Activated effector memory CD4-positive, alpha-beta T cell treated with anti-CD3 and anti-CD28 coated beads, Interleukin-2, amount 50 U/mL, for 16 hours (primary cell): ENCODE data around the gene TICRR.
"Not testable (repeated sequence)": the region's sequence is repeated elsewhere in the genome, so short reads cannot be mapped to it uniquely, and the experiment has no call there.

Experiments used
- DNase-seq: peaks from one replicate; pipeline ENCODE4 v3.0.0-alpha.2; 2020

TICRR gene

GRCh38 chr15:89575146-89575655, at the start of gene TICRR:
Gene TICRR (plus strand): TSS chr15:89575469. CDS start chr15:89575587, 118 bp downstream.
- DNase-seq: peak; percentile 97

DNA sequence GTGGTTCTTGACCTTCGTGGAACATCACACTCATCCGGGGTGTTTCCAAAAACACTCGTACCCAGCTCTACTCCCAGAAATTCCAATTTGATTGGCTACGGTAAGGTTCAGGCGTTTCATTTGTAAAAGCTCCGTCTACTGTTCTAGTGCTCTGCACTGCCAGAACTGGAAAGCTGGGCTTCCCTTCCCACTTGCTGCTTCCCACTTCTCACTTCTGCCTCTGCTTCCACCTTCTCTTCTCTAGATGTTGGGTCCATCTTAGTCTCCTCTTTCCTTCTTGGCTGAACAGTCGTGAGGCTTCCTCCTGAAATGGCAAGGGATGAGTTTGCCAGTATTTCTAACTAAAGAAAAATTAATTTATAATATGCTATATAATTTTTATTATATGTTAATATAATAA, 49.1 kb upstream of the TICRR start:
- no peak for DNase-seq

- no peak for DNase-seq
These were observed 48.4 kb upstream of the TICRR start for GRCh38 chr15:89526601-89527441.

GRCh38 chr15:89528757-89529352, 46.4 kb upstream of the TICRR start:
- DNase-seq: no peak

DNA sequence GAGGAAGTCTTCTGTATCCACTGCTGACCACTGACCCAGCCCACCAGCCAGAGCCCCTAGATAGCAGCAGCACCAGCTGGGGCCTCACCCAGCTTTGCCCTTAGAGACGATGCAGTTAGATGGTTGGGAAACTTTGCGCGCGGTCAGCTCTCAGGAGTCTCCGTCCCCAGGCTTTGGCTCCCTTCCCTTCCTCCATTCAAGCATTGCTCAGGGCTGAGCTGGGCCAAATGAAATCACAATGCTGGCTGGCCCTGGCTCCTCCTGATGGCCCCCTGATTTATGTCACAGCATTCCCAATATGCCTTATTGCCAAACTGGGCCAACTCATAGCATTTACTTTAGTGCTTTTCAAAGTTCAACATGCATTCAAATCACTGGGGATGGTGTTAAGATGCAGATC, 44.3 kb upstream of the TICRR start:
- DNase-seq: no peak

DNA sequence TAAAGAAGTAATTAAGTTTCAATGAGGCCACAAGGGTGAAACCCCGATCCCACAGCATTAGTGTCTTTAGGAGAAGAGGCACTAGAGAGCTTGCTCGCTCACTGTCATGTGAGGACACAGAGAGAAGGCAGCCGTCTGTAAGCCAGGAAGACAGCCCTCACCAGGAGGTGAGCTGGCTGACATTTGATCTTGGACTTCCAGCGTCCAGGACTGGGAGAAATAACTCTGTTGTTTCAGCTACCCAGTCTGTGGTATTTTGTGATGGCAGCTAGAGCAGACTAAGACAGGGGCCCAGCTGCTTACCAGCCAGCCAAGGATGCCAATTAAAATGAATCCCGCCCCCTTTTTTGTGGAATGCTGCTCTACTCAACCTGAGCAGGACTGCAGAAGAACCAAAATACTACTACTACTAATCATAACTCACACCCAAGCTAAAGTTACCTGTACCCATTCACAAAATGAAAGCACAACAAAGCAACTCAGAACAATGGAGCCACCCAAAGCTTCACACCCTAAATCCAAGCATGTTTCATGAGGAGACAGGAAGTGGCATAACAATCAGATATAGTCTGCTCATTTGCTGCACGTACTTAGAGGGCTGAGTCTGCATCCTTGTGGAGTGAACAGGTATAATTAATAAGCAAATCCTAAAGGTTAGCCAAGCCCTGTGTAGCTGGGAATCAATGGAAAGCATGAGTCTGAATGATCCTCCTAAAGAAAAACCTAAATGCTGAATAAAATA, 43.3 kb upstream of the TICRR start:
- no peak for DNase-seq

DNA sequence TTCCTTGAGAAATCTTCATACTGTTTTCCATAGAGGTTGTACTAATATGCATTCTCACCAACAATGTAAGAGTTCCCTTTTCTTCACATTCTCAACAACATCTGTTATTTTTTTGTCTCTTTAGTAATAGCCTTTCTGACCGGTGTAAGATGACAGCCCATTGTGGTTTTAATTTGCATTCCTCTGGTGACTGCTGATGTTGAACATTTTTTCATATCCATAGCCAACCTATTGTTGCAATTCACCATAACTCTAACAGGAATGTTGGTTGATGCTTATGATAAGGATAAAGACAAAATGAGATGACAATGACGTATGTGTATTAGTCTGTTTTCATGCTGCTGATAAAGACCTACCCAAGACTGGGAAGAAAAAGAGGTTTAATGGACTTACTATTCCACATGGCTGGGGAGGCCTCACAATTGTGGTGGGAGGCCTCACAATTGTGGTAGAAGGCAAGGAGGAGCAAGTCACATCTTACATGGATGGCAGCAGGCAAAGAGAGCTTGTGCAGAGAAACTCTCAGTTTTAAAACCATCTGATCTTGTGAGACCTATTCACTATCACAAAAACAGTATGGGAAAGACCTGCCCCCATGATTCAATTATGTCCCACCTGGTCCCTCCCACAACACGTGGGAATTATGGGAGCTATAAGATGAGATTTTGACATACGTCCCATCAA, 41.3 kb upstream of the TICRR start:
- DNase-seq: no peak

DNA sequence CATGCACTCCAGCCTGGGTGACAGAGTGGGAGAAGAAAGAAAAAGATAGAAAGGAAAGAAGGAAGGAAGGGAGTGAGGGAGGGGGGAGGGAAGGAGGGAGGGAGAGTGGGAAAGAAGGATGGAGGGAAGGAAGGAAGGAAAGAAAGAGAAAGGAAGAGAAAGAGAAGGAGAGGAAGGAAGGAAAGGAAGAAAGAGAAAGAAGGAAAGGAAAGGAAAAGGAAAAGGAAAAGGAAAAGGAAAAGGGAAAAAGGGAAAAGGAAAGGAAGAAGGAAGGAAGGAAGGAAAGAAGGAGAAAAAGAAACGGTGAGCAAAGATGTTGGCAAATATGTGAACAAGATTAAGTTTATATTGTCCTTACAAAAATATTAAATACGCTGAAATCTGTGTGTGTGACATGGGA, 36.2 kb upstream of the TICRR start:
- no peak for DNase-seq

- DNase-seq: no peak
These were observed 32.9 kb upstream of the TICRR start for GRCh38 chr15:89542369-89542768.

GRCh38 chr15:89543389-89543788, 31.9 kb upstream of the TICRR start:
- DNase-seq: no peak

DNA sequence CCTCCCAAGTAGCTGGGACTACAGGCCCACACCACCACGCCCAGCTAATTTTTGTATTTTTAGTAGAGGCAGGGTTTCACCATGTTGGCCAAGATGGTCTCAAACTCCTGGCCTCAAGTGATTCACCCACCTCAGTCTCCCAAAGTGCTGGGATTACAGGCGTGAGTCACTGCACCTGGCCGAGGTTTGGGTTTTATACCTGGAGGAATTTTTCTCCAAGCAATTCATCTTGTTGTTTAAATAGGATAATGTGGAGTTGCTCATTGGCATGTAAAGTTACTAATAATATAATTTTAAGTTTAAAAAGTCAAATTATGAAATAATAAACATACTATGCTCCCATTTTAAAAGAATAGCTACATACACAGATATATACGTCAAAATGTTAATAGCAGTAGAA, 26.1 kb upstream of the TICRR start:
- DNase-seq: not testable (repeated sequence)

DNA sequence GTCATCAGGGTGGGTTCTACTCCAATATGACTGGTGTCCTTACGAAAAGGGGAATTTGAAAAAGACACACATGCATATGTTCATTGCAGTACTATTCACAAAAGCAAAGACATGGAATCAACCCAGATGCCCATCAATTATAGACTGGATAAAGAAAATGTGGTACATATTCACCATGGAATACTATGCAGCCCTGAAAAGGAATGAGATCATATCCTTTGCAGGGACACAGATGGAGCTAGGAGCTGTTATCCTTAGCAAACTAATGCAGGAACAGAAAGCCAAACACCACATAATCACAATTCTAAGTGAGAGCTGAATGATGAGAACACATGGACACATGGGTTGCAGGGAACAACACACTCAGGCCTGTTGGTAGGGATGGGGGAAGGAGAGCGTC, 24.8 kb upstream of the TICRR start:
- DNase-seq: no peak

DNA sequence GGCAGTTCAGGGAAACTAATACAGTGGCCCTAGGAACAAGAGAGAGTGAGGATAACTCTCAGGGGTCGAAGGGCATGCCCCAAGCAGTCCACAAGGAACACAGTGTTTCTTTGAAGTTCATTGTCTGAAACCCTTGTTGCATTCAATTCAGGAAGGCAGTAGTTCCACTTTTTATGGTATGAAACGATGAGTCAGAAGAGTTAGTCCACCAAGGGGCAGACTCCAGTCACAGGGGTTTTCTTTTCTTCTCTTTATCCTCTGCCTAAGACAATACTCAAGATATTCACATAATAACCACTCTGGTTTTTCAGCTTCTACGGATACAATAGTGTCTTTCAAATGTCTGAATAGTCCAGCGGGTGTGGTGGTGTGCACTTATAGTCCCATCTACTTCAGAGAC, 23.7 kb upstream of the TICRR start:
- no peak for DNase-seq

GRCh38 chr15:89553632-89554031, 21.6 kb upstream of the TICRR start:
- DNase-seq: no peak

DNA sequence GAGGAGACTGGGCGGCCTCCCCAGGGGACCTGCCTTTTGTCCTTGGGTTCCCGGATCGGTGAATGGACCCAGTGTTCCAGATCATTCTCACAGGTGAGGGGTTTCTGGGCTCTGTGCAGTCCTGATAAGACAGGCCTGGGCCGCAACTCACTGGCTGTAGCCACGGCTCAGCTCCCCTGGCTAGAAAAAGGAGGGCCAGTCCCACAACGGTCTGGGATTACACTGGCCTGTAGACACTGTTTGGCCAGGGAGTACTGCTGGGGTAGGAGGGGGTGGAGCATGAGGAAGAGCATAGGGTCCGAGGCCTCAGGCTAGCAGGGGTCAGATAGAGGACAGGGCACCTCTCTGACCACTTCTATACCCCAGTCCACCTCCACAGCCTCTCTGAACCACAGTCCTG, 21.0 kb upstream of the TICRR start:
- DNase-seq: no peak

GRCh38 chr15:89555768-89556167, 19.5 kb upstream of the TICRR start:
- no peak for DNase-seq

DNA sequence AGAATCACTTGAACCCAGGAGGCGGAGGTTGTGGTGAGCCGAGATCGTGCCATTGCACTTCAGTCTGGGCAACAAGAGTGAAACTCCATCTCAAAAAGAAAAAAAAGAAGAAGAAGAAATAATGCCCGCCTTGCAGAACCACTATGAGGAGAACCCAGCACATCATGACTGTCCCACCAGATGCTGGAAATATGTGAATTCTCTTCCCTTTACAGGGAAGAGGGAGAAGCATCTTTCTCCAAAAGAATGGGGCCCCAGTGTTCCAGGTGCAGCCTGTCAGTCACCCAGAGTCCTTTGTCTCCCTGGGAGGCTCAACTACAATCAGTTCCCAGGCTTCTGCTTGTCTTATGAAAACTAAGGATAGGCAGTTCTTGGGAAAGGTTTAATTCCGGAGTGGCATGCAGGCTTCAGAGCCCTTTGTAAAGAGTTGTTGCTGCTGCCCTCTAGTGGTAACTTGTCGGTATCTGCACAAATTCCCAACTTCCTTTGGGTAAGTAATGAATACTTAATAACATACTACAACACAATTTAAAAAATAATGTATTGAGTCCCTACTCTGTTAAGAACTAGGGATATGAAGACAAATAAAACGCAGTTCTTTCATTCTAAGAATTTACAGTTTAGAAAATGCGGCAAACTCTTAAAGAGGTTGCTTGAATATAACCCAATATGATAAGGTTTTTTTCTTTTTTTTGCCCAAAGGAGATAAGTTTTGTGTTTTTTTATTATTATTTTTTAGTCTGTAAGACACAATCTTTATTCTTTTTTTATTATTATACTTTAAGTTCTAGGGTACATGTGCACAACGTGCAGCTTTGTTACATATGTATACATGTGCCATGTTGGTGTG, 18.6 kb upstream of the TICRR start:
- DNase-seq: peak; percentile 69

DNA sequence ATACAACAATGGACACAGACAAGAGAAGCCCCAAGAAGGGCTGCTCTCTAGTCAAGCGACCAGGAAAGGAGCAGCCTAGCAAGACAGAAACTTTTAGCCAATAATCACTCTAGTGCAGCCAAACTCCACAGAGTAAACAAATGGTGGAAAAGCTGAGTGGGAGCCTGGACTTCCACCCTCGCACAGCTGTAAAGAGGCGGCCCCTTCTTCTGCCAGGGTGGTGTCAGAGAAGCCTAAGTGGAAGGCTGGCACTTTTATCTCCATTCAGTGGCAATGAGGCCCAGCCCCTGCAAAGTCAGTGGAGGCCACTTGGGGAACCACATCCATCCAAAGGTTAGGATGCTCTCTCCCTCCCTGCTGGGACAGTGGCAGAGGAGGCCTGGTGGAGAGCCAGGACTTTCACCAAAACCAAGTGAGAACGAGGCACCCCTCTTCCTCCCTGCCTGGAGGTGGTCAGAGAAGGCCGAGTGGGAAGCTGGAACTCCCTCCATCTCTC, 15.5 kb upstream of the TICRR start:
- no peak for DNase-seq

DNA sequence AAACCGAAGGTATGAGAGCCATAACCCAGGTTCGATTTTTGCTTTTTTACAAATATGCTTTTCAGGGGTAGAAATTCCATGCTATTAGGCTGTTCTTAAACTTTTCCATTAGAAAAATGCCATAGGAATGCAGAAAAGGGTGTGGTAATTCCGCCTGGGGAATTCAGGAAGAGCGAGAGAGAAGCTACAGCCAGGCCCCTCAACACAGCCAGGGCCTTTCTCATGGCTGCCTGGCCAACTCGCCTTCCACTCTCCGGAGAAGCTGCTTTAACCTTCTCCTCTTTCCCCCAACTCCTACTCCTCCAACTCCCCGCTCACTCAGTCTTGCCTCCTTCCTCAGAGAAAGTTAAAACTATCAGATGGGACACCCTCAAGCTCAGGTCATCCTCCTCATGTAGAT, 9.1 kb upstream of the TICRR start:
- no peak for DNase-seq

GRCh38 chr15:89566621-89567294, 8.5 kb upstream of the TICRR start:
- DNase-seq: no peak

DNA sequence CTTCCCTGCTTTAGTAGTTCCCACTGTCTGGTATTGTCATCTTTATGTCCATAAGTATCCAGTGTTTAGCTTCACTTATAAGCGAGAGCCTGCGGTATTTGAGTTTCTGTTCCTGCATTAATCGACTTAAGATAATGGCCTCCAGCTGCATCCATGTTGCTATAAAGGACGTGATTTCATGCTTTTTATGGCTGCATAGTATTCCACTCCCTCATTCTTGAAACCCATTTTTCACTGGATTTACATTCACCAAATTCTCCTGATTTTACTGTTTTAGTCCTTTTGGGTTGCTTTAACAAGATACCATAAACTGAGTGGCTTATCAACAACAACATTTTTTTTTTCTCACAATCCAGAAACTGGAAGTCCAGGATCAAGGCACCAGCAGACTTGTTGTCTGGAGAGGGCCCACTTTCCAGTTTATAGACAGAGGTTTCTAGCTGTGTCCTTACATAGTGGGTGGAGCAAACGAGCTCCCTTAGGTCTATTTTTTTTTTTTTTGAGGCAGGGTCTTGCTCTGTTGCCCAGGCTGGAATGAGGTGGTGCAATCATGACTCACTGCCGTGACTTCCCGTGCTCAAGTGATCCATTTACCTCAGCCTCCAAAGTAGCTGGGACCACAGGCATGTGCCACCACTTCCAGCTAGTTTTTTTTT, 6.1 kb upstream of the TICRR start:
- no peak for DNase-seq
